Large intestine (tissue), 3 donors: ENCODE measurements around the gene TMEFF1. TPM values are rescaled to one million over a fixed set of nuclear protein-coding genes. Genes with fewer than 3 reads are reported as not detected.
"Not testable (repeated sequence)": the region's sequence is repeated elsewhere in the genome, so short reads cannot be mapped to it uniquely, and the experiment has no call there.

Experiments used
- DNase-seq, 2 donors: peaks; one replicate each; pipeline versions ENCODE4 v3.0.0 to v3.0.0-alpha.2; 2013
- H3K27ac ChIP-seq: one replicate; pipeline ENCODE4 v1.5.1; 2013; ENCODE audit warnings: low read length
- H3K27me3 ChIP-seq: 2 replicates; pipeline ENCODE4 v1.6.1; 2013; ENCODE audit warnings: low read length; ENCODE audit not compliant: control insufficient read depth, insufficient read depth
- H3K36me3 ChIP-seq: 2 replicates; pipeline ENCODE4 v1.6.1; 2013; ENCODE audit warnings: low read length; ENCODE audit not compliant: control insufficient read depth, insufficient read depth
- H3K4me1 ChIP-seq: one replicate; pipeline ENCODE4 v1.6.1; 2013; ENCODE audit warnings: low read length; ENCODE audit not compliant: control insufficient read depth, insufficient read depth
- H3K4me3 ChIP-seq: one replicate; pipeline ENCODE4 v1.5.1; 2013; ENCODE audit warnings: low read length
- H3K9me3 ChIP-seq: one replicate; pipeline ENCODE4 v1.6.1; 2013; ENCODE audit warnings: mild to moderate bottlenecking, low read depth, low read length, moderate library complexity; ENCODE audit not compliant: control insufficient read depth
- WGBS: methylation state at CpG from one replicate; pipeline ENCODE4 v1.1.5; 2013; ENCODE audit warnings: low lambda C conversion rate; ENCODE audit not compliant: insufficient coverage; 5-methylcytosine and 5-hydroxymethylcytosine counted together
- polyA plus RNA-seq: library from polyadenylated mRNA; unstranded; fragments of 120-200 nt; gene quantifications from one replicate; pipeline ENCODE4 v1.2.1, GENCODE V29; 2013

The TMEFF1 gene
- polyA plus RNA-seq, 1 donor = 2.4 TPM

DNA sequence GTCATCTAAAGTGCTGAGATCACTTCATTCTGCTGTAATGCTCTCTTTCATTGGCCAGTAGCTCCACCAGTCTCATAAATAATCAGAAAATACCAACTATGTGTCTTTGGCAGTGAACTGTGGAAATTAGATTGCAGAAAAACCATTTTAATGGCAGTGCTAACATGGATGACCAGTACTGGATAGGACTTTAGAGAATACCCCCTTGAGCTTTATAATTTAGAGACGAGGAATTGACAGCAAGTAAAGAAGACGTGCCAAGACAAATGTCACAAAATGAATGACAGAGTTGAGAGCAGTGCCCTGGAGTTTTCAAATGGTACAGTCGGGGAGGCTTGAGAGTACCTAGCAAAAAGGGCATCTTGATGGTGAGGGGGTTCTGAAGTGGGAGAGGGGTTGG, 40.2 kb upstream of the TMEFF1 start:
- peaks cover 6% of the 10 kb centered on the region for H3K4me1 ChIP-seq
- DNase-seq = no peak
- no CpG with 5 or more reads among the region's 3 CpGs for WGBS

DNA sequence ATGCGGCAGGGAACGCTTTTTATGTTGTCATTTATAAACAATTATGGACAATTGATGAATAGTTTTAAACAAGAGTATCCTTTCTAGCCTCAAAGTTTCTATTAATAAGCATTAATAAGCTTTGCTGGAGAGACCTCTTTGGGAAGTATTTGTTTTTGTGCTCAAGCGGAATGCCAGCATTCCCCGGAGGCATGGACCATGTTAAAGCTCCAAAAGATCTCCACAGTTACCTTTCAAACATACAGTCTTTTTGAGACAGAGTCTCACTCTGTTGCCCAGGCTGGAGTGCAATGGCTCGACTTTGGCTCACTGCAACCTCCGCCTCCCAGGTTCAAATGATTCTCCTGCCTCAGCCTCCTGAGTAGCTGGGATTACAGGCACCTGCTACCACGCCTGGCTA, 36.4 kb upstream of the TMEFF1 start:
- WGBS = no CpG with 5 or more reads among the region's 7 CpGs
- DNase-seq = no peak
- no peak overlapping the region for H3K4me3 ChIP-seq

More for the DNA sequence above, 40.2 kb upstream of the TMEFF1 start:
- no peaks in the 10 kb centered on the region for H3K36me3 ChIP-seq
- no peak overlapping the region for H3K4me3 ChIP-seq
- H3K9me3 ChIP-seq = no peaks in the 10 kb centered on the region
- no peaks in the 10 kb centered on the region for H3K27me3 ChIP-seq
- H3K27ac ChIP-seq = no peak overlapping the region

DNA sequence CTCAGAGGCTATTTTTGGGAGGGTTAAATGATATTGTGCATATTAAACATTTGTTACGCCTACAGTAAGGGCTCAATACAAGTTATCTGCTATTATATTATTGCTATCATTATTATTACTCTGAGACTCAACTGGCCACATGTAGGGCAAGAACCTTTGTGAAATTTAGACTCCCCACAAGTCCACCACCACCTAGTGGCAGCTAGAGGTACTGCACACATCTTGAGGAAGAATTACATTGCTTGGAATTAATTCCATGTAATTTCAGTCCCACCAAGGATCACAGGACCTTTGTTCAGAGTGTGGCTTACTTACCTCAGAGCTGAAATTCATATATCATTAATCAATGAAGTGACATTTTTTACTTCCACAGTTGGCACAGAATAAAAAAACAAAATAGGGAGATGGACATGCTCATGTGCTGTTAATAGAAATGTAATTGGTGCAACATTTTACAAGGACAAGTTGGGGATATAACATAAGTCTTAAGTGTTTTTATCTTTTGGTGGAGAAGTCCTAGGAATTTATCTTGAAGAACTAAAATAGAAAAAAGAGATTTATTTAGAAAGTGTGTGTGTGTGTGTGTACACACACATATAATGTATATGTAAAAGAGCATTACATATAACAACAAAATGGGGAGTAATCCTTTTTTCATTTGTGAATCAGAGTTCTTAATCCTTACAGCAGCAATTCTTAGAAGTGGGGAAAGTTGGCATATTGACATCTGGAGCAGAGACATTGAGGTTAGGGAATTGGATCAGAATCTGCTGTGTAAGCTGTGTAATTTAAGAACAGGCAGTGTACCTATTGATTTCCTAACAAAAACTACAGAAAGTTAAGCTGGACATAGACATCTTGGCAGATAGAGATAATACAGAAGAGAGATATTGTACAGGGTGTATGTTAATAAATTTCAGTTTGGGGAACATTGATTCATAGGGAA, 34.8 kb upstream of the TMEFF1 start:
- Histone ChIP-seq H3K4me3 (no peak overlapping the region), H3K36me3 (peaks cover 5% of the 10 kb centered on the region), H3K9me3 (no peaks in the 10 kb centered on the region), H3K27me3 (no peaks in the 10 kb centered on the region), H3K27ac (no peak overlapping the region), H3K4me1 (no peaks in the 10 kb centered on the region)
- DNase-seq = peak; percentile 42 to 48
- 67% methylated on average over 1 of the region's 1 CpG for WGBS

More for the DNA sequence above, 36.4 kb upstream of the TMEFF1 start:
- H3K27me3 ChIP-seq = no peaks in the 10 kb centered on the region
- H3K36me3 ChIP-seq = no peaks in the 10 kb centered on the region
- no peak overlapping the region for H3K27ac ChIP-seq
- no peaks in the 10 kb centered on the region for H3K4me1 ChIP-seq
- no peaks in the 10 kb centered on the region for H3K9me3 ChIP-seq

DNA sequence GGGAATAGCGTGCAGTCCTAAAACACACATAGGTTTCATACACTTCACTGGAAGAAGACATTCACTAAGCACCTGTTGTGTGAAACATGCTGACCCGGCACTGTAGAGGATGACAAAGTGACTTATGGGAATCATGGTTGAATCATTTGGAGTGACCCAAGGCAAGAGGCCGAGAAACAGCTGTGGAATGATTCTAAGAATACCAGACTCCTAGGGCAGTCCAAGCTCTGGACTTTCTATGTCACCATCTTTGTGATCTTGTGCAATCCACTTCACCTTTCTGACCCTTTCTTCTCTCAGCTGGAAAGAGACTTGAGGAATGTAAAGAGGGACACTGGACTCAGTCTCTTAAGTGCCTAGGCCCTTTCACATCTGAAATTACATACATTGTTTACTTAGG, 32.9 kb upstream of the TMEFF1 start:
- peak; percentile 4 to 33 for DNase-seq
- peaks cover 9% of the 10 kb centered on the region for H3K36me3 ChIP-seq
- H3K9me3 ChIP-seq = no peaks in the 10 kb centered on the region
- H3K27ac ChIP-seq = no peak overlapping the region
- no peak overlapping the region for H3K4me3 ChIP-seq
- WGBS = no CpG with 5 or more reads among the region's 3 CpGs
- H3K4me1 ChIP-seq = no peaks in the 10 kb centered on the region
- H3K27me3 ChIP-seq = no peaks in the 10 kb centered on the region

DNA sequence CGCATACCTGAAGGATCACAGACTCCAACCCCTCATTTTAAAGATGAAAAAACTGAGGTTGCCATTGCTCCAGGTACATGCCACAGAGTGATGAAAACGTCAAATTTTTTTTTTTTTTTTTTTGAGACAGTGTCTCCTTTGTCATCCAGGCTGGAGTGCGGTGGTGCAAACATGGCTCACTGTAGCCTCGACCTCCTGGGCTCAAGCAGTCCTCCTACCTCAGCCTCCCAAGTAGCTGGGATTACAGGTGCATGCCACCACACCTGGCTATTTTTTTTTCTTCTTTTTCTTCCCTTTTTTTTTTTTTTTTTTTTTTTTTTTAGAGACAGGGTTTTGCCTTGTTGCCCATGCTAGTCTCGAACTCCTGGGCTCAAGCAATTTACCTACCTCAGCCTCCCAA, 32.5 kb upstream of the TMEFF1 start:
- H3K36me3 ChIP-seq, H3K4me3 ChIP-seq, H3K4me1 ChIP-seq, DNase-seq, H3K27ac ChIP-seq, H3K9me3 ChIP-seq, H3K27me3 ChIP-seq: not testable (repeated sequence)
- WGBS = no CpG with 5 or more reads among the region's 5 CpGs

DNA sequence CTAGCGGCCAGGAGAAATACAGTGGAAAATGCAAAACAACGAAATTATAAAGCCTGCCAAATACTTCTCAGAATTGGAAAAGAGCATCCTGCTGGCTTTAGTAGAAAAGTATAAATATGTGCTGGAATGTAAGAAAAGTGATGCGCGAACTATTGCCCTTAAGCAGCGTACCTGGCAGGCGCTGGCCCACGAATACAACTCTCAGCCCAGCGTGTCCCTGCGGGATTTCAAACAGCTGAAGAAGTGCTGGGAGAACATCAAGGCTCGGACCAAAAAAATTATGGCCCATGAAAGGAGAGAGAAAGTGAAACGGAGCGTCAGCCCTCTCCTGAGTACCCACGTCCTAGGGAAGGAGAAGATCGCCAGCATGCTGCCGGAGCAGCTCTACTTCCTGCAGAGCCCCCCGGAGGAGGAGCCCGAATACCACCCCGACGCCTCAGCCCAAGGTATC, 31.0 kb upstream of the TMEFF1 start:
- Histone ChIP-seq H3K27me3 (no peaks in the 10 kb centered on the region), H3K4me3 (no peak overlapping the region), H3K27ac (no peak overlapping the region), H3K36me3 (peaks cover 9% of the 10 kb centered on the region), H3K4me1 (no peaks in the 10 kb centered on the region), H3K9me3 (no peaks in the 10 kb centered on the region)
- no peak for DNase-seq
- WGBS = 100% methylated on average over 1 of the region's 19 CpGs

DNA sequence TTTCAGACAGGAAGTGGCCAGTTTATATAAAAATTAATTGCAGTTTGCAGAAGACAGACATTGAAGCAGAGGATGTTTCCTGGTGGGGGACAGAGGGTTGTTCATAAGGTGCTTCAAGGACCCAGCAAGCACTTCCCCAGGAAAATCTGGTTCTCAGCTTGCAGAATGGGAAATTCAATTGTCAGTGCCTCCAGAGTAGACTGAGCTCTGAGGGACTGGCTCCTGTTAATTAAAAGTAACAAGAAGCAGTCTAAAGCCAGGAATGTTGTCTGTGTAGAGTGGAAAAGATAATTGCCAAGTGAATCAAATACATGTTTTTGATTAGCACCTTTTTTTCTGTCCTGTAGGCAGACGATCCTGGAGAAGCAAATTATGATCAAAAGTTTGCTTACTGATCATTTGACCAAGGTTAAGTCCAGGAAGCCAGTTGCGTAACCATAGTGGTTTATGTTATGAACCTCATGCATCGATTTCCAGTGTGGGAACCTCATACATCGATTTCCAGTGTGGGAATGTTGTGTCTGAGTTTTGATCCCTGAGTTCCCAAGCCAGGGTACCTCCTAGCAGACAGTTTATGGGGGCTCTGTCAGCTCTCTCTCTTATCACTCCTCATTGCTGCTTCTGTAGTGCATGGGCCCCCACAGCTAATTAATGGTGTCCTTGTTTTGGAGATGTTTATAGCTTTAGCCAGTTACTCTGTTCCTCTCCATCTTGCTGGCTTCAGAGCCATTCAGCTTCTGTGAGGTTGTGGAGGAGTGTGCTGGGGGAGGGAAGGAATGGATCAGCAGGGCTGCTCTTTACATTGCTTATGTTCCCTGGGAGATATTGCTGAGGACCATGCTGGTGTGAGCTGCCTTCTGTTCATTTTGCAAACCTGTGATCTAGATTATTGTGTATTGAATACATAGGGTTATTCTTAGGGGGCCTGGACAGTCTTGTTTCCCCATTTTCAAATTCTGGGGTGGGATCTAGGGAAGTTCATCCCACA, 28.9 kb upstream of the TMEFF1 start:
- Histone ChIP-seq H3K27me3 (no peaks in the 10 kb centered on the region), H3K4me3 (no peak overlapping the region), H3K9me3 (no peaks in the 10 kb centered on the region), H3K36me3 (peaks cover 9% of the 10 kb centered on the region), H3K27ac (no peak overlapping the region), H3K4me1 (no peaks in the 10 kb centered on the region)
- 41% methylated on average over 3 of the region's 4 CpGs for WGBS
- no peak for DNase-seq

DNA sequence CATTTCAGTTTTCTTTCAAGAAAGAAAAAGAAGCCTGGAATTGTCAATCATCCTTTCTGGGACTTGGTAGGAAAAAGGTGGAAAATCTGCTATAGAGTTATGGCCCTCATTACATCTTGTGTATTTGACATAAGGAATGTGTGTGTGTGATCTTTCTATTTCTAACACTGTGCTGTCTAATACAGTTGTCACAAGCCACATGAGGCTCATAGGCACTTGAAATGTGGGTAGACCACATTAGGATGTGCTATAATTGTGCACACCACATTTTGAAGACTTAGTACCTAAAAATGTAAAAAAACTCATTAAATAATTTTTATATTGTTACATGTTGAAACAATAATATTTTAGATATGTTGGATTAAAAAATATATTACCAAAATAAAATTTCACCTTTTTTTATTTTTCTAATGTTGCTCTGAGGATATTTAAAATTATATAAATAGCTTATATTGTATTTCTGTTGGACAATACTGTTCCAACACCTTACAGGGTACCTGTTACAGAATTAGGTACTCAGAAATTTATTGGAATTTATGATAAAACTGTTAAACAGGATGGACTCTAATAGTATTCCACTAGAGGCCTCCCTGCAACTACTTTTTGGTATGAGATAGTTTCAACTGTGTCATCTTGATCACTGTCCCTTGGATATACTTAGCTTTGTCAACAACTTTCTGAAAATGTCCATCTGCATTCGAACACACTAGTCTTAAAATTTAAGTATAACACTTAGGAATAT, 27.6 kb upstream of the TMEFF1 start:
- no CpG with 5 or more reads among the region's 1 CpG for WGBS
- H3K9me3 ChIP-seq = no peaks in the 10 kb centered on the region
- H3K27me3 ChIP-seq = no peaks in the 10 kb centered on the region
- peaks cover 9% of the 10 kb centered on the region for H3K36me3 ChIP-seq
- DNase-seq = no peak
- no peak overlapping the region for H3K27ac ChIP-seq
- no peak overlapping the region for H3K4me3 ChIP-seq
- no peaks in the 10 kb centered on the region for H3K4me1 ChIP-seq

DNA sequence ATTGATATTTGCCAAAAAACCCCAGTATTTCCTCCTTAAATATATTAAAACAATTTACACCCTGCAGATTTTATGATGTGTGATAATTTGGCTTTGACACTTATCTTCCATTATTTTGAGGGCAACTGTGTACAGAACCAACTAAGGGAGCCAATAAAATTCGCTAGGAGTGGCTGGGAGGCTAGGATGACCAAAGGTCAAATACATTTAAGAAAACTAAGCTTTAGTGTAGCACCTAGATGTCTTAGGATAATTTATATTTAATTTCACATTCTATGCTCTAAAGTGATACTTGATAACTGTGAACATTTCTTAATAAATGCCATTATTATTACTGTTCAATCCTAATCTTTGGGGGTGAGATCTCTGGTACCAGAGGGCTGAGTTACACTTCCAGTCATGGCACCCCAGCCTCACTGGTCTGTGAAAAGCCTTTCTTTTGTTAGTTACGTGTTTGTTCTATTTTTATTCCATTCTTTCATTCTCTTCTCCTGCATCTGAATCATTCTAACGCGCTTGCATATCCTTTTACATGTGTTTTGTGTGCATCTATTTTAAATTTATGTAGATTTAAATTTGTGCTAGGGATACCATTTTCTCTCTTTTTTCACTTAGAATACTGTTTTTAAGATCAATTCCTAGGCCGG, 26.9 kb upstream of the TMEFF1 start:
- Histone ChIP-seq H3K27me3 (no peaks in the 10 kb centered on the region), H3K4me1 (no peaks in the 10 kb centered on the region), H3K27ac (no peak overlapping the region), H3K9me3 (no peaks in the 10 kb centered on the region), H3K4me3 (no peak overlapping the region), H3K36me3 (peaks cover 12% of the 10 kb centered on the region)
- no peak for DNase-seq
- 79% methylated on average over 3 of the region's 5 CpGs for WGBS
